GM10248 (cell line): Measurements from ENCODE around the gene OR2D2.

Experiments
- CTCF ChIA-PET: fragments of 300-600 bp; sonication (Branson Sonifier 250); formaldehyde crosslinking; extraction: SDS; loops from one replicate; lab custom pipeline; 2021; ENCODE audit warnings: antibody characterized with exemption; lab: Yijun Ruan, JAX
- POLR2A ChIA-PET: fragments of 350-650 bp; sonication (Branson Sonifier 250); formaldehyde crosslinking; extraction: SDS; loops from one replicate; lab custom pipeline; 2020; ENCODE audit warnings: antibody characterized with exemption; lab: Yijun Ruan, JAX
- DNase-seq: peaks from one replicate; pipeline ENCODE4 v3.0.0; 2012; ENCODE audit errors: extremely low spot score
- CTCF ChIP-seq: IDR thresholded peaks from 2 replicates; pipeline ENCODE4 v1.5.1; 2012; ENCODE audit warnings: mild to moderate bottlenecking, low read depth; ENCODE audit errors: extremely low read depth, missing control alignments, control extremely low read depth

OR2D2 gene

DNA sequence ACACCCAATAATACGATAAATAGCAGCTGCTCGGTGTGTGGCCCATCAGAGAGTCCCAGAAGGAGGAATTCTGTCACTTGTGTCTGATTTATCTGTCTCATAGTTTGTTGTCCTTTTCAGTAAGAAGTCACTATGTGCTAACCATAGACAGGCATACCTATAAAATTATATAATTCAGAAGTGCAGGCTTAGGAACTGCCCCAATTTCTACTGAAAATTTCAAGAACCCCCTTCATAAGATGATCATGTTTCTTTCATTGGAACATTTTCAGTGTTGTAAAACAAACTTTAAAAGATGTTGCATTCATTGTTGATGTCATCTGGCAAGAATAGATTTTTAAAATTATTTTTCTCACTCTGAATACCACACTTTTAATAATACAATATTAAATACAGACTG, at the start of gene OR2D2:
OR2D2 (minus strand) TSS at position 101 of the 400 bp plus-strand sequence; CDS start at position 101, 0 bp downstream.
- TF ChIP-seq CTCF: no peak
- ChIA-PET POLR2A (no interaction called here), CTCF (no interaction called here)
- DNase-seq: no peak

DNA sequence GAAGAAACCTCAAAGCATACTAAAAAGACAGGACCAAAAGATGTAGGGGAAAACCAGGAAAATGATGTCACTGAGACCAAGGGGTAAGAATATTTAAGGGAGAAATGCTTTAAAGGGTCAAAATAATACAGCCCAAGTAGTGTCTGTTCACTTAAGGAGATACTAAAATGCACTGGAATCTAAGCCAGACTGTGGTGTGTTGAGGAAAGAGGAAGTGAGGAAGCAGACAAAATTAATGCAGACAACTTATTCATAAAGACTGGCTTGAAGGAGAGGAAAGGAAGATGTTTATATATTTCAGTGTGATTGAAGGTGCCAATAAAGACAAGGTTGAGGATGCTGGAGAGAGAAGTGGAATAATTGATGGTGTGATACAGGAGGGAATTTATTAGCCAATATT, 49.7 kb upstream of the OR2D2 start:
- ChIA-PET POLR2A (no interaction called here), CTCF (interaction anchor here (1.0 kb wide), 1 partner anchor 50 kb away, joined by 3 read pairs; no protein-coding TSS in a partner anchor)
- DNase-seq: no peak
- no peak for TF ChIP-seq CTCF

GRCh38 chr11:6932145-6932544, 39.8 kb upstream of the OR2D2 start:
- DNase-seq: no peak
- CTCF ChIA-PET: interaction anchor here (1.5 kb wide), 1 partner anchor 120 kb away, joined by 4 read pairs; no protein-coding TSS in a partner anchor
- POLR2A ChIA-PET: no interaction called here
- no peak for TF ChIP-seq CTCF

GRCh38 chr11:6931146-6931713, 38.9 kb upstream of the OR2D2 start:
- DNase-seq: no peak
- CTCF ChIA-PET: interaction anchor here (1.4 to 1.5 kb wide), 2 partner anchors 10 to 27 kb away, joined by 3 to 4 read pairs; partner anchors contain the start of gene OR2D3
- POLR2A ChIA-PET: no interaction called here
- no peak for TF ChIP-seq CTCF

DNA sequence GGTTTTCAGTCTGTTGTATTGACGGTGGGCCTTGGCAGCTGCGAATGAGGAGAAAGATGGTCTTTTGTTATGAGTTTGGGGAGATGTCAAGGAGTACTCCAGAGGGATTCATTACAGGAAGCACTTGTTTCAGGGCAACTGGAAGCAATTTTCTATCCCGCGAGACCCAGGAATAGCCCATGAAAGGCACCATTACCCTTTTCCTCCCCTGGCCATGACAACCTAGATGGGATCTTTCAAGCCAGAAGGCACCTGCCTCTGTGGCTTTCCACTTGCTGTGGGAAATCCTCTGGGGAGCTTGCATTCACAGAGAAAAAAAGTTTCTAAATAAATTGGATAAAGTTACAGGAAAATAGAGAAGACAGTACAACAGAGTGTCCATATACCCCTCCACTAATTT, 36.6 kb upstream of the OR2D2 start:
- DNase-seq: no peak
- TF ChIP-seq CTCF: no peak
- POLR2A ChIA-PET: interaction anchor here (0.7 kb wide), 1 partner anchor 434 kb away, joined by 3 read pairs; no protein-coding TSS in a partner anchor
- CTCF ChIA-PET: no interaction called here

- no peak for TF ChIP-seq CTCF
- CTCF ChIA-PET: interaction anchor here (1.1 to 2.5 kb wide), 4 partner anchors 27 to 172 kb away, joined by 3 to 7 read pairs (median 3); no protein-coding TSS in a partner anchor
- DNase-seq: peak; percentile 43
- POLR2A ChIA-PET: no interaction called here
These were observed 34.8 kb upstream of the OR2D2 start for GRCh38 chr11:6927030-6927617.
